Measurements from ENCODE around the gene INIP. TPM values are rescaled to one million over a fixed set of nuclear protein-coding genes. Genes with fewer than 3 reads are reported as not detected.

Gene INIP
- total and polyA plus RNA-seq, 11 donors = 4.3 to 18.2 (median 12.7) TPM

- H3K4me3 ChIP-seq = no peak overlapping the region
- H3K27me3 ChIP-seq = no peaks in the 10 kb centered on the region
- ATAC-seq = peak in 1 of 4 donors; percentile 20
- 68 to 76% (median 74%) methylated on average over 5 of the region's 5 CpGs for WGBS, 4 donors
- no peak for DNase-seq
- H3K27ac ChIP-seq = no peak overlapping the region
- no peak for TF ChIP-seq POLR2A (IDR thresholded peaks at IDR 0.05)
- no peak for TF ChIP-seq CTCF (IDR thresholded peaks at IDR 0.05)
- intact Hi-C loops (cut with DNase I) = no loop called here
- no peaks in the 10 kb centered on the region for H3K36me3 ChIP-seq
- peaks cover 0 to 13% (median 4%) of the 10 kb centered on the region in 12 donors for H3K9me3 ChIP-seq
- peaks cover 0 to 5% (median 0%) of the 10 kb centered on the region in 12 donors for H3K4me1 ChIP-seq
Observed at GRCh38 chr9:112764344-112764743, 46.4 kb upstream of the INIP start.

DNA sequence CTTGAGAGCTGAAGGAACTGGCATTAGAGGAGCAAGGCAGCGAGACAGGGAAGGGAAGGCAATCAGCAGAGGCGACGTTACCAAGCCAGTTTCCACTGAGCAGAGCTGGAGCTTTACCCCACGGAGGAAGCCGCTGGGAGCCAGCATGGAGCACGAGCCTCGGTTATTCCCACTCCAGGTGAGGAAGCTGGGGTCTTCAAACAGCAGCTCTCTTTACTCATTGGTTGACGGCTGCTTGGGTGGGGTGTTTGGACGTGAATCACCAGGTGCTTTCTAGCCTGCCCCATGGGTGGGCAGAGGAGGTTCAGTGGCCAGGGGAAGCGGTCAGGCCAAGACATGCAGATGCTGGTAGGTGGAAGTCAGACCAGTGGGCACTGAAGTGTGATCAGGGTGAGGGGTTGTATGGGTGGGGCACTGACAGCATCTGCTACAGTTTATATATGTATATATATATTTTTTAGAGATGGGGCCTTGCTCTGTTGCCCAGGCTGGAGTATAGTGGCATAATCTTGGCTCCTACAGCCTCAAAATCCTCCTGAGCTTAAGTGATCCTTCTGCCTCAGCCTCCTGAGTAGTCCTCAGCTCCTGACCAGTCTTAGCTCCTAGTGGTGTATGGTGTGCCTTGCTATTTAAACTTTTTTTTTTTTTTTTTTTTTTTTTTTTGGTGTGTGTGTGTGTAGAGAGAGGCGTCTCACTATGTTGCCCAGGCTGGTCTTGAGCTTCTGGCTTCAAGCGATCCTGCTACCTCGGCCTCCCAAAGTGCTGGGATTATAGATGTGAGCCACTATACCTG, 45.0 kb upstream of the INIP start:
- intact Hi-C loops (cut with DNase I) = no loop called here
- Histone ChIP-seq H3K9me3 (peaks cover 0 to 13% (median 4%) of the 10 kb centered on the region in 12 donors), H3K4me3 (no peak overlapping the region), H3K36me3 (no peaks in the 10 kb centered on the region), H3K27ac (no peak overlapping the region), H3K4me1 (peaks cover 0 to 5% (median 0%) of the 10 kb centered on the region in 12 donors), H3K27me3 (no peaks in the 10 kb centered on the region)
- DNase-seq (no peak), ATAC-seq (no peak)
- TF ChIP-seq CTCF (IDR thresholded peaks at IDR 0.05) (no peak), POLR2A (IDR thresholded peaks at IDR 0.05) (no peak)
- WGBS, 4 donors = 92 to 97% (median 95%) methylated on average over 10 to 13 of the region's 13 CpGs

DNA sequence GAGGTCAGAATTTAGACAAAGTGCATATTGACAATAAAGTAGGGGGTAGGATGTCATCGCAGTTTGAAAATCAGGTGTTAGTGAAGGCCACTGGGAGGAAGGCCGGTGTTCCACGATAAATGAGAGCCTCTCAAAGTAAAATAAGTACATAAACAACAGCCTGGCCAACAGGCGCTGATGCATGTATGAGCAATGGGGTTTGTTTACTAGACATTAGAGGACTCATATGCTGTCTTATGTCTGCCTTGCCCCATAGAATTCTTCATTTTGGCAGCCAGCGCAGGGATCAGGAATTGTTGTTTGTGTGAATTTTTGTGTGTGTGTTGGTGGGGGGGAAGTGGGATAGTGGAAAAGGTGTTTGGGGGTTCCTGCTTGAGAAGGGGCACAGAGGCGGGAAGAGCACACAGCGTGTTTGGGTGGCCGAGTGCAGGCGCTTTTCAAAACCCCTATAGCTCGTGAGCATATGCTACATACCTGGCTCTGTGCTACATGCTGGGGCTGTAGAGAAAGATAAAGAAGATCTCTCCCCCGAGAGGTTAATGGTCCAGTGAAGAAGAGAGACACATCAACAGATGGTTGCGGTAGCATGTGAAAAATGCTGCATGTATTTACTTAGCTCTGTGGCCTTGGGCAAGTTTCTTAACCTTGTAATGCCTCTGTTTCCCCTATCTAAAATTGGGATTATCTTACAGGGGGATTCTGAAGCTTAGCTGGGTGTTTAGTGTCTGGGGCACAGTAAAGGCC, 44.2 kb upstream of the INIP start:
- Histone ChIP-seq H3K36me3 (no peaks in the 10 kb centered on the region), H3K27ac (no peak overlapping the region), H3K4me3 (no peak overlapping the region), H3K4me1 (peaks cover 0 to 10% (median under 1%) of the 10 kb centered on the region in 12 donors), H3K9me3 (peaks cover 0 to 13% (median 4%) of the 10 kb centered on the region in 12 donors), H3K27me3 (no peaks in the 10 kb centered on the region)
- ATAC-seq (no peak), DNase-seq (no peak)
- TF ChIP-seq POLR2A (IDR thresholded peaks at IDR 0.05) = no peak
- 91 to 94% (median 93%) methylated on average over 12 of the region's 12 CpGs for WGBS, 4 donors
- intact Hi-C loops (cut with DNase I) = no loop called here

GRCh38 chr9:112760821-112761220, 42.9 kb upstream of the INIP start:
- H3K4me3 ChIP-seq = no peak overlapping the region
- TF ChIP-seq CTCF (IDR thresholded peaks at IDR 0.05) (no peak), POLR2A (IDR thresholded peaks at IDR 0.05) (no peak)
- DNase-seq (no peak), ATAC-seq (no peak)
- intact Hi-C loops (cut with DNase I) = no loop called here
- H3K27ac ChIP-seq = no peak overlapping the region
- peaks cover 0 to 2% (median 0%) of the 10 kb centered on the region in 12 donors for H3K9me3 ChIP-seq
- H3K36me3 ChIP-seq = no peaks in the 10 kb centered on the region
- WGBS, 4 donors = 86 to 91% (median 89%) methylated on average over 8 of the region's 8 CpGs
- H3K4me1 ChIP-seq = peaks cover 0 to 18% (median 10%) of the 10 kb centered on the region in 12 donors
- no peaks in the 10 kb centered on the region for H3K27me3 ChIP-seq

All from heart left ventricle (tissue), 16 donors.